Neural progenitor cell (in vitro differentiated cells): ENCODE data around the gene MYH6. TPM values are rescaled to one million over a fixed set of nuclear protein-coding genes. Genes with fewer than 3 reads are reported as not detected.

Experiments used
- DNase-seq: peaks from one replicate; pipeline ENCODE4 v3.0.0-alpha.2; 2016; ENCODE audit warnings: low spot score
- H2AFZ ChIP-seq: fragments of 200-600 bp; sonication (generic); replicated peaks from 2 replicates; pipeline ENCODE4 v1.6.1; 2016; ENCODE audit warnings: antibody characterized with exemption
- H3F3A ChIP-seq: fragments of 200-600 bp; sonication (generic); 2 replicates; pipeline ENCODE4 v1.6.1; 2016; ENCODE audit warnings: antibody characterized with exemption, low read depth
- H3K27ac ChIP-seq: fragments of 200-600 bp; sonication (generic); 2 replicates; pipeline ENCODE4 v1.5.1; 2016; ENCODE audit warnings: mild to moderate bottlenecking
- H3K27me3 ChIP-seq: fragments of 200-600 bp; sonication (generic); 2 replicates; pipeline ENCODE4 v1.6.1; 2016; ENCODE audit warnings: mild to moderate bottlenecking, moderate library complexity
- H3K36me3 ChIP-seq: fragments of 200-600 bp; sonication (generic); 2 replicates; pipeline ENCODE4 v1.5.1; 2016
- H3K4me1 ChIP-seq: fragments of 200-600 bp; sonication (generic); 2 replicates; pipeline ENCODE4 v1.6.1; 2016; ENCODE audit warnings: mixed run types
- H3K4me2 ChIP-seq: fragments of 200-600 bp; sonication (generic); 2 replicates; pipeline ENCODE4 v1.6.1; 2016
- H3K4me3 ChIP-seq: fragments of 200-600 bp; sonication (generic); 2 replicates; pipeline ENCODE4 v1.5.1; 2016
- H3K79me2 ChIP-seq: fragments of 200-600 bp; sonication (generic); 2 replicates; pipeline ENCODE4 v1.6.1; 2016; ENCODE audit warnings: low read depth
- H3K9ac ChIP-seq: fragments of 200-600 bp; sonication (generic); 2 replicates; pipeline ENCODE4 v1.6.1; 2016
- H3K9me3 ChIP-seq: fragments of 200-600 bp; sonication (generic); 2 replicates; pipeline ENCODE4 v1.5.1; 2016; ENCODE audit warnings: low read depth
- H4K20me1 ChIP-seq: fragments of 200-600 bp; sonication (generic); 2 replicates; pipeline ENCODE4 v1.6.1; 2016; ENCODE audit warnings: low read depth
- H3K27ac Mint-ChIP-seq: 3 replicates; pipeline ENCODE4 v1.8.0; 2021; ENCODE audit warnings: mixed read lengths
- H3K27me3 Mint-ChIP-seq: 2 replicates; pipeline ENCODE4 v1.8.0; 2022; ENCODE audit warnings: low read depth, mild to moderate bottlenecking, inconsistent platforms, moderate library complexity, mixed read lengths; ENCODE audit not compliant: insufficient read depth
- H3K36me3 Mint-ChIP-seq: 3 replicates; pipeline ENCODE4 v1.8.0; 2021; ENCODE audit warnings: mixed read lengths
- H3K4me1 Mint-ChIP-seq: 3 replicates; pipeline ENCODE4 v1.8.0; 2021; ENCODE audit warnings: mixed read lengths
- H3K4me3 Mint-ChIP-seq: 3 replicates; pipeline ENCODE4 v1.8.0; 2021; ENCODE audit warnings: mild to moderate bottlenecking, moderate library complexity, mixed read lengths
- H3K9me3 Mint-ChIP-seq: 3 replicates; pipeline ENCODE4 v1.8.0; 2020; ENCODE audit warnings: mixed read lengths
- EZH2 ChIP-seq: fragments of 200-600 bp; sonication (generic); IDR thresholded peaks from 2 replicates; pipeline ENCODE4 v1.6.1; 2017; ENCODE audit warnings: antibody characterized with exemption, mild to moderate bottlenecking, moderate library complexity
- EZH2phosphoT487 ChIP-seq: fragments of 200-600 bp; sonication (generic); IDR thresholded peaks from 2 replicates; pipeline ENCODE4 v1.6.1; 2017; ENCODE audit warnings: antibody characterized with exemption
- total RNA-seq: library from RNA; depleted of rRNA; stranded (reverse); fragments of >200 nt; gene quantifications from 2 replicates; pipeline ENCODE4 v1.2.3, GENCODE V29; 2015; ENCODE audit warnings: low replicate concordance
- TF ChIP-seq, protein P1 (sequence below): fragments of 200-600 bp; sonication (generic); IDR thresholded peaks from 2 replicates; pipeline ENCODE4 v1.5.1; 2017; ENCODE audit warnings: antibody characterized with exemption, mild to moderate bottlenecking

The MYH6 gene
- total RNA-seq, 1 donor from 2014 or later, result not detected

DNA sequence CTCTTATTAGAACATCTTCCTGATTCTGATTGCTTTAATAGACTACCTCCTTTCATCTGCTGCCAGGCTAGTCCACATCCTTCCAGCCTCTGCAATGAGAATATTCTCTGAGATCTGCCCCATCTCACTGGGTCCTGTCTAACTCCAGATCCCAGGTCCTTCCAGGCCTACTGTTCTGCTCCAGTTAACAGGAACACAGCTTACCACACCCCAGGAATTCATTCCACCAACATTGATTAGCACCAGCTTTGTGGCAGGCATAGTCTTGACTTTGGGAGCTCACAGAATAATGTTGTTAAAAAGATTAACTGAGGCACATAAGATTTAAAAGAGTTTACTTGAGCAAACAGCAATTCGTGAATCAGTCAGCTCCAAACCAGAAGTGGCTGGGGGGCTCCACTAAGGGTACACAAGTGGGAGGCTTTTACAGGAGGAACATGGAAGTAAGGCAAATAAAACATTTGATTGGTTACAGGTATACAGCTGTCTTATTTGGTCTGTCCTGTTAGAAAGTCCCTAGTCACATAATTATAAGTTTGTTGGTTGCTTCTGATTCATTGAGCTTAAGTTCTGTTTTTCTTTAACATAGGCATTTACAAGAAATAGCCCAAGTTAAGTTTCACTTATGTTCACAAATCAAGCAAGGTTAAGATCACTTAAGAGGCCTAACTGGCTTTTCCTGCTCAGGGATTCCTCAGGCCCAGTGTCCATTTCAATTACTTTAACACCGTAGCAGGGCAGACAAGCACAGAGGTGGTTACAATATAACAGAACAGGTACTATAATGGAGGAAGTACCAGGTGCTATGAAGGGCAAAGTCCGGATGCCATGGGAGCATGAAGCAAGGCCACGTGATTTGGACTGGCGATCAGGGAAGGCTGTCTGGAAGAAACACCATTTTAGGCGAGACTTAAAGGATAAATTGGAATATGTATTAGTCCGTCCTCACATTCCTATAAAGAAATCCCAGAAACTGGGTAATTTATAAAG lies 39.6 kb upstream of the MYH6 start:
- TF ChIP-seq, protein P1, sequence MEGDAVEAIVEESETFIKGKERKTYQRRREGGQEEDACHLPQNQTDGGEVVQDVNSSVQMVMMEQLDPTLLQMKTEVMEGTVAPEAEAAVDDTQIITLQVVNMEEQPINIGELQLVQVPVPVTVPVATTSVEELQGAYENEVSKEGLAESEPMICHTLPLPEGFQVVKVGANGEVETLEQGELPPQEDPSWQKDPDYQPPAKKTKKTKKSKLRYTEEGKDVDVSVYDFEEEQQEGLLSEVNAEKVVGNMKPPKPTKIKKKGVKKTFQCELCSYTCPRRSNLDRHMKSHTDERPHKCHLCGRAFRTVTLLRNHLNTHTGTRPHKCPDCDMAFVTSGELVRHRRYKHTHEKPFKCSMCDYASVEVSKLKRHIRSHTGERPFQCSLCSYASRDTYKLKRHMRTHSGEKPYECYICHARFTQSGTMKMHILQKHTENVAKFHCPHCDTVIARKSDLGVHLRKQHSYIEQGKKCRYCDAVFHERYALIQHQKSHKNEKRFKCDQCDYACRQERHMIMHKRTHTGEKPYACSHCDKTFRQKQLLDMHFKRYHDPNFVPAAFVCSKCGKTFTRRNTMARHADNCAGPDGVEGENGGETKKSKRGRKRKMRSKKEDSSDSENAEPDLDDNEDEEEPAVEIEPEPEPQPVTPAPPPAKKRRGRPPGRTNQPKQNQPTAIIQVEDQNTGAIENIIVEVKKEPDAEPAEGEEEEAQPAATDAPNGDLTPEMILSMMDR, result no peak
- TF ChIP-seq EZH2phosphoT487, result no peak
- TF ChIP-seq EZH2, result no peak
- Mint-ChIP-seq H3K36me3 (no peaks in the 10 kb centered on the region), H3K4me3 (no peak overlapping the region), H3K9me3 (no peaks in the 10 kb centered on the region), H3K27ac (no peak overlapping the region), H3K27me3 (peaks cover 7% of the 10 kb centered on the region), H3K4me1 (peaks cover 15% of the 10 kb centered on the region)
- no peak overlapping the region for H3K4me2 ChIP-seq
- H3K9ac ChIP-seq, result no peak overlapping the region
- H3K79me2 ChIP-seq, result no peaks in the 10 kb centered on the region
- H3K4me1 ChIP-seq, result peaks cover 15% of the 10 kb centered on the region
- peaks cover 5% of the 10 kb centered on the region for H3K9me3 ChIP-seq
- no peaks in the 10 kb centered on the region for H3K36me3 ChIP-seq
- H3K4me3 ChIP-seq, result no peak overlapping the region
- no peaks in the 10 kb centered on the region for H4K20me1 ChIP-seq
- DNase-seq, result no peak
- H3K27ac ChIP-seq, result no peak overlapping the region
- peaks cover 10% of the 10 kb centered on the region for H3F3A ChIP-seq
- no peaks in the 10 kb centered on the region for H3K27me3 ChIP-seq
- no peak overlapping the region for H2AFZ ChIP-seq

GRCh38 chr14:23446291-23446851 lies 38.3 kb upstream of the MYH6 start:
- Histone ChIP-seq H3K4me3 (no peak overlapping the region), H3K4me1 (peaks cover 24% of the 10 kb centered on the region), H3K4me2 (no peak overlapping the region), H3K27me3 (peaks cover 9% of the 10 kb centered on the region), H4K20me1 (no peaks in the 10 kb centered on the region), H3K9ac (no peak overlapping the region), H3K27ac (no peak overlapping the region), H3F3A (peaks cover 12% of the 10 kb centered on the region), H3K79me2 (no peaks in the 10 kb centered on the region), H2AFZ (no peak overlapping the region), H3K9me3 (no peaks in the 10 kb centered on the region), H3K36me3 (no peaks in the 10 kb centered on the region)
- DNase-seq, result no peak
- peaks cover 7% of the 10 kb centered on the region for H3K27me3 Mint-ChIP-seq
- no peak overlapping the region for H3K4me3 Mint-ChIP-seq
- H3K27ac Mint-ChIP-seq, result no peak overlapping the region
- no peaks in the 10 kb centered on the region for H3K9me3 Mint-ChIP-seq
- H3K36me3 Mint-ChIP-seq, result no peaks in the 10 kb centered on the region
- TF ChIP-seq EZH2phosphoT487 (no peak), EZH2 (no peak)
- TF ChIP-seq, protein P1, result no peak
- peaks cover 23% of the 10 kb centered on the region for H3K4me1 Mint-ChIP-seq

- H3K27ac Mint-ChIP-seq, result peak overlapping the region; percentile 86
- Histone ChIP-seq H3K9ac (no peak overlapping the region), H3K4me1 (peaks cover 27% of the 10 kb centered on the region), H2AFZ (no peak overlapping the region), H3K36me3 (no peaks in the 10 kb centered on the region), H3K79me2 (no peaks in the 10 kb centered on the region), H3F3A (peaks cover 12% of the 10 kb centered on the region), H4K20me1 (no peaks in the 10 kb centered on the region), H3K4me3 (no peak overlapping the region), H3K4me2 (no peak overlapping the region), H3K27me3 (peaks cover 9% of the 10 kb centered on the region), H3K9me3 (no peaks in the 10 kb centered on the region), H3K27ac (no peak overlapping the region)
- no peak for DNase-seq
- TF ChIP-seq, protein P1, result no peak
- TF ChIP-seq EZH2phosphoT487, result no peak
- no peak for TF ChIP-seq EZH2
- H3K9me3 Mint-ChIP-seq, result no peaks in the 10 kb centered on the region
- H3K27me3 Mint-ChIP-seq, result peaks cover 7% of the 10 kb centered on the region
- H3K4me3 Mint-ChIP-seq, result no peak overlapping the region
- H3K36me3 Mint-ChIP-seq, result no peaks in the 10 kb centered on the region
- peaks cover 28% of the 10 kb centered on the region for H3K4me1 Mint-ChIP-seq
These were observed 37.7 kb upstream of the MYH6 start for GRCh38 chr14:23445773-23446172.
